Kidney (tissue), 14 donors: ENCODE results near the gene TRMU. TPM values are rescaled to one million over a fixed set of nuclear protein-coding genes. Genes with fewer than 3 reads are reported as not detected.

Experiments used
- DNase-seq, 5 donors: peaks; one replicate each; pipeline ENCODE4 v3.0.0-alpha.2; 2013 to 2020
- FAIRE-seq: peaks from 2 replicates; lab custom pipeline; 2012; peaks lifted over from hg19 to GRCh38; lab: Jason Lieb, UNC
- H3K27ac ChIP-seq, 2 donors: one replicate each; pipeline ENCODE4 v1.7.0; 2013; ENCODE audit warnings: low read depth in 2 of 2, low read length in 2 of 2, inconsistent platforms in 1 of 2
- H3K27me3 ChIP-seq: one replicate; pipeline ENCODE4 v1.7.1; 2013; ENCODE audit warnings: low read length, inconsistent platforms; ENCODE audit not compliant: control insufficient read depth, insufficient read depth
- H3K36me3 ChIP-seq, 3 donors: one replicate each; pipeline versions ENCODE4 v1.7.0 to v1.7.1; 2013; ENCODE audit warnings: low read length in 3 of 3, control low read depth in 1 of 3, inconsistent platforms in 1 of 3; ENCODE audit not compliant: insufficient read depth in 3 of 3, control insufficient read depth in 2 of 3
- H3K4me1 ChIP-seq, 3 donors: one replicate each; pipeline versions ENCODE4 v1.7.0 to v1.7.1; 2013; ENCODE audit warnings: low read length in 3 of 3, inconsistent platforms in 1 of 3, low read depth in 1 of 3; ENCODE audit not compliant: control insufficient read depth in 2 of 3, insufficient read depth in 2 of 3
- H3K4me3 ChIP-seq, 3 donors: one replicate each; pipeline versions ENCODE4 v1.7.0 to v1.8.1; 2013; ENCODE audit warnings: low read length in 3 of 3, control low read depth in 1 of 3, inconsistent platforms in 1 of 3
- H3K9ac ChIP-seq, 3 donors: one replicate each; pipeline versions ENCODE4 v1.7.0 to v1.7.1; 2013; ENCODE audit warnings: low read length in 3 of 3, control low read depth in 1 of 3, inconsistent platforms in 1 of 3
- H3K9me3 ChIP-seq, 3 donors: one replicate each; pipeline versions ENCODE4 v1.7.0 to v1.7.1; 2013; ENCODE audit warnings: low read length in 3 of 3, control low read depth in 1 of 3, inconsistent platforms in 1 of 3; ENCODE audit not compliant: control insufficient read depth in 2 of 3, insufficient read depth in 1 of 3
- CTCF ChIP-seq: IDR thresholded peaks from 3 replicates; pipeline ENCODE4 v1.5.1; 2012; ENCODE audit warnings: mild to moderate bottlenecking, moderate library complexity, borderline replicate concordance; ENCODE audit not compliant: insufficient read depth; ENCODE audit errors: extremely low read depth
- intact Hi-C: fragments of 100-400 bp; cut with DNase I; formaldehyde crosslinking; loops from one replicate; pipeline ENCODE4 v1.11.1; 2022
- polyA plus RNA-seq: library from polyadenylated mRNA; stranded (reverse); fragments of 350-450 nt; fragmentation: Illumina TruSeq; extraction: RNeasy Lipid Tissue Mini Kit (QIAGEN cat#74804); gene quantifications from one replicate; pipeline ENCODE4 v1.2.3, GENCODE V29; 2014; ENCODE audit warnings: low read depth, low replicate concordance; ENCODE audit not compliant: insufficient read depth
- total RNA-seq: library from RNA; stranded (reverse); fragmentation: NEBNext Ultra II Directional; extraction: Animal tissue kit (Norgen Biotek cat#: 25700); gene quantifications from one replicate; pipeline ENCODE4 v1.2.1, GENCODE V29; 2021
- donor health status: control.
- donor health status: control.
- donor health status: control.
- donor health status: control.
- donor health status: control.
- donor health status: DM: yes; HTN: yes; CAD: no.
- donor health status: Normal renal cell carcinoma (clear cell type).

Gene TRMU
- total and polyA plus RNA-seq, 2 donors from 2014 or later = 40.5 to 41.1 TPM

- Histone ChIP-seq H3K4me3 (no peak overlapping the region), H3K27me3 (no peaks in the 10 kb centered on the region), H3K9me3 (no peaks in the 10 kb centered on the region), H3K9ac (peak overlapping the region in 1 of 3 donors; percentile 26), H3K27ac (peak overlapping the region in 1 of 2 donors; percentile 69), H3K36me3 (peaks cover 0 to 3% (median 2%) of the 10 kb centered on the region in 3 donors), H3K4me1 (peaks cover 0 to 4% (median 0%) of the 10 kb centered on the region in 3 donors)
- no peak for TF ChIP-seq CTCF
- DNase-seq (peak in 1 of 5 donors; percentile 60), FAIRE-seq (no peak)
- intact Hi-C loops = no loop called here
Measured at GRCh38 chr22:46390105-46390651, 54.7 kb downstream of the TRMU start.

GRCh38 chr22:46390652-46391301 lies 55.3 kb downstream of the TRMU start:
- Histone ChIP-seq H3K36me3 (peaks cover 0 to 4% (median 3%) of the 10 kb centered on the region in 3 donors), H3K4me3 (no peak overlapping the region), H3K4me1 (peaks cover 0 to 4% (median 0%) of the 10 kb centered on the region in 3 donors), H3K27me3 (no peaks in the 10 kb centered on the region), H3K9ac (peak overlapping the region in 1 of 3 donors; percentile 26), H3K27ac (peak overlapping the region in 1 of 2 donors; percentile 69), H3K9me3 (no peaks in the 10 kb centered on the region)
- peak; percentile 39 for TF ChIP-seq CTCF
- intact Hi-C loops = no loop called here
- FAIRE-seq (no peak), DNase-seq (peak; percentile 75 to 91 (median 84))

GRCh38 chr22:46391486-46392136 lies 56.1 kb downstream of the TRMU start:
- Histone ChIP-seq H3K27me3 (no peaks in the 10 kb centered on the region), H3K9me3 (no peaks in the 10 kb centered on the region), H3K9ac (no peak overlapping the region), H3K4me3 (no peak overlapping the region), H3K27ac (no peak overlapping the region), H3K36me3 (peaks cover 0 to 5% (median 3%) of the 10 kb centered on the region in 3 donors), H3K4me1 (peaks cover 0 to 4% (median 0%) of the 10 kb centered on the region in 3 donors)
- intact Hi-C loops = no loop called here
- DNase-seq (peak in 1 of 5 donors; percentile 76), FAIRE-seq (no peak)
- TF ChIP-seq CTCF = no peak
